GM18868 (cell line): ENCODE results near the gene CAMK1G.

Source experiments
- ATAC-seq: cut with Tn5 transposase; IDR thresholded peaks from one replicate; pipeline ENCODE4 v1.9.1; 2021; ENCODE audit warnings: mild to moderate bottlenecking, moderate library complexity; ENCODE audit not compliant: unreplicated experiment

The CAMK1G gene

DNA sequence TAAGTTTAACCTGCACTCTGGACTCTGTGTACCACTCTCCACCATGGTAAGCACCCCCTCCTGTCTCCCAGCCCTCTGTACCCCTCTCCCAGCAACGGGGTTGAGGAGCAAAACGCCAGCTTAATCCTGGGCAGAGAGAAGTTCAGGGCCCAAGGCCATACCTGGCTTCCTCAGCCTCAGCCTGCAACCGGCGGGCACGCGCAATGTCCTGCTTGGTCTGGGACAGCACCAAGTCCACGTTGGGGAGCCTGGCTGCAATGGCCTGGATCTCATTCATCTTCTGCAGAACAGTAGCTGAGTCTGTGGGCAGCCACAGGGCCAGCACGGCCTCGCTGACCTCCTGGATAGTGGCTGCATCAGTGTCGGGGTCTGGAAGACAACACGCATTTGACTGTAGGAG is 34.8 kb downstream of the CAMK1G start:
- no peak for ATAC-seq

DNA sequence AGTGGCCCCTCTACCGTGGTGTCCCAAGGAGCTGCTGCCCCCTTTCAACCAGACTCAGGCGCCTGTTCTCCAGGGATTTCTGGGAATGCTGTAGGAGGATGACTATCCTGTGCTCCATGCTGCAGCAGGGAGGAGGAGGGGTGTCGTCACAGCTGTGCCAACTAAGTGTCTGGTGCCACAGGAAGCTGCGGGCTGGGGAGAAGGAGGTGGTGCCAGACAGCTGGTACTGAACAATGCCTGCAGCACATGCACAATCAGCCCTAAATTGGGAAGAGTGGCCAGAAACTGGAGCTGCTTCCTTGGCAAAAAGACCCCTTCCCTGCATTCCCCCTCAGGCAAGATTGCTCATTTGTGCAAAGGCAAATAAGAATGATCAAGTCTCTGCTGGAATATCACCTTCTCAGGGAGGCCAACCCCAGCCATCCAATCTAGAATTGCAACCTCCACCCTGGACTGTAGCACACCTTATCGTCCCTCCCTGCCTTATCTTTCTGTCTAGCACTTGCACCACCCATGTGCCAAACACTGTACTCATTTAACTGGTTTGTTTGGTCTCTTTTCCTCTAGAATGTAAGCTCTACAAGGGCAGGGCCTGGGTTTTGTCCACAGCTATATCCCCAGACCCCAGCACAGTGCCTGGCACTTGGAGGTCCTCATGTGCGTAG is 35.4 kb downstream of the CAMK1G start:
- no peak for ATAC-seq

DNA sequence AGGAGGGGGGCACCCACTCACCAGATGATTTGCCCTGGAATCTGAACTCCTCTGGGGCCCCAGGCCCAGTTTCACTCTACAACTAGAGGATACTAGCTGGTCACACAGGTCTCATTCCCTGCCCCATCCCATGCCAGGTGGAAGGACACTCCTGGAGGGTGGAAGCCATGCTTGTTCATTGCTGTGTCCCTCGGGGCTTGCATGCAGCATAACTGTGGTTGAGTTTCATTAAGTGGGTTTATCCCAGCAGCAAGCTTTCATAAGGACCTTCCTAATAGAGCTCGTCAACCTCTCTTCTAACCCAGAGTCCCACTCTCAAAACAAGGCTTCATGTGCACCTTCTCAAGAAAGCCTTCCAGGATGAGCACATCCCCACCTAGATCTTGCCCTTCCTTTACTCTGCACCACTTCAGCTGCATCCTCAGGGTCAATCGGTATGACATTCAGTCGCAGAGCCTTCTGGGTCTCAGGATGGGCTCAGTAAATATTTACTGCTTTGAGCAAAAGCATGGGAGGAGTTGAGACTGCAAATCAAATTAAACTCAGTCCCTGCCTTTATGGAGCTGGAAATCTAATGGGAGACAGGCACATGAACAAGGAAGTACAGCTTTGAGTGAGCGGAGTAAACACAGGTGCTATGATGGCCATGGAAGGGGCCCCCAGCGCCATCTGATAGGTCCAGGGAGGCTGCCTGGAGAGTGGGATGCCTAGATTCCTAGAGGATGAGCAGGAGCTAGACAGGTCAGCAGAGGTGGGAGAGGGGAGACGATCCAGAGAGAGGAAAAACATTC is 36.4 kb downstream of the CAMK1G start:
- ATAC-seq: no peak

GRCh38 chr1:209620487-209620884 is 37.0 kb downstream of the CAMK1G start:
- ATAC-seq: no peak

- ATAC-seq: no peak
Measured at GRCh38 chr1:209621286-209621685, 37.8 kb downstream of the CAMK1G start.

GRCh38 chr1:209621741-209622655 is 38.5 kb downstream of the CAMK1G start:
- ATAC-seq: no peak

- no peak for ATAC-seq
Measured at GRCh38 chr1:209622841-209623829, 39.6 kb downstream of the CAMK1G start.

DNA sequence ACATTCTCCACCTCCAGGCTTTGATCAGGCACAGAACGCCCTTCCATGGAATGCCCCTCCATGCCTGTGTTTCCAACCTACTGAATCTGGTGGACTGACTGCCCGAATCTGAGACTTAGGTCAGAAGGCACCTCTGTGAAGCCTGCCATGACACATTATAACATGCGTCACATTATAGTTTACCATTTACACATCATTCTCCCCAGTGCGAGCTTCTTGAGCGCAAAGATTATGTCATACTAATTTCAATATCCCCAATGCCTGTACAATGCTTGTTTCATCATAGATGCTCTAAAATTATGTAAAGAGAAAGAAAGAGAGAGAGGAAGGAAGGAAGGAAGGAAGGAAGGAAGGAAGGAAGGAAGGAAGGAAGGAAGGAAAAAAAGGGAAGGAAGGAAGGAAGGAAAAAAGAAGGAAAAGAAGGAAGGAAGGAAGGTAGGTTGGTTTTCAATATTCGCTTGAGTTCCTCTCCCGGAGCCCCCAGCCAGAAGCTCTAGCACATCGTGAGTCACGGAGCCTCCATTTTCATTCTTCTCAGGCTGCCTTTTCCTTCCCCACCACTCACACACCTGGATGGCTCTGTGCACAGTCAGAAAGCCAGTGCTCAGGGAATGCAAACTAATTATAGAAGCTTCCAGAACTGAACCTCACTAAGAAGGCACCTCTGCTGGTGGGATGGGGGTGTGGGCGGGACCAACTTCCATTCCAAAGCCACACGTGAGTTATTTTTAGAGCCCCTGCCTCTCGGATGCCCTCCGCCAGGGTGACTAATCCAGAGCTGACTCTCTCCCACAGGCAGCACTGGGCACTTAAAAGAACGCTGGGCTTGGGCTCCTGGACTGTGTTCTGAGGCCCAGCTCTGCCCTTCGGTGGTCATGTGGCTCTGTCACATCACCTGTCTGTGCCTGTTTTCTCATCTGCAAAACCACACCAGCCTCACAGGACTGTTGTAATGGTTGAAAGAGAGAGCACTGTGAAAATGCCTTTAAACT is 41.3 kb downstream of the CAMK1G start:
- ATAC-seq: no peak

GRCh38 chr1:209625791-209626285 is 42.3 kb downstream of the CAMK1G start:
- no peak for ATAC-seq

DNA sequence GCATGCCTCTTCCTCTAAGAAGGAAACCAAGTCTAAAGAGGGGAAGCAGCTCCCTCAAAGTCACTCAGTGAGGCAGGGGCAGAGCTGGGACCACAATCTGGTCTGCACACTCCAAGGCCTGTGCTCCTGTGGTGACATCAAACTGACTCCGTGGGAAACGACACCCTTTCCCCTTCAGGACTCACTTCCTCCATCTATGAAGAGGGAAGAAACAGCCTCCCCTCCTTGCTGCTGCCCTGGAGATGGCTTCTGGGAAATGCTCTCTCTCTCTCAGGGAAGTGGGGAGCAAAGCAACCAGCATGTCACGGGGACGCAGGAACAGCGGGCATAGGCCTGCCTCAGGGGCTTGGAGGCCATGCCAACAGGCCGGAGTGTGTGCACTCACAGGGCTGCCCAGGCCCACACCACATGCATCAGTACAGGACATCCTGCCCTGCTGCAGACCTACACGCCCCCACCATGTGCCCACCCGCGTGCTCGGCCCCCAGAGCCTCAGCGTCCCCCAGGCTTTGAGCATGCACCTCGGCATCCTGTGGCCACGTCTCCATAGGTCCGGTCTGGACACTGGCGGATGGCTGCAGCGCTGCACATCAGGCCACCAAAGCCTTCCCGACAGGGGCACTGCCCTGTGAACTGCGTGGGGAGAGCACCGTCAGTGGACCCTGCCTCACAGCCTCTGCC is 43.0 kb downstream of the CAMK1G start:
- ATAC-seq: no peak

- ATAC-seq: peak; percentile 8
Measured at GRCh38 chr1:209627027-209627731, 43.7 kb downstream of the CAMK1G start.

GRCh38 chr1:209627732-209628196 is 44.2 kb downstream of the CAMK1G start:
- peak; percentile 84 for ATAC-seq

DNA sequence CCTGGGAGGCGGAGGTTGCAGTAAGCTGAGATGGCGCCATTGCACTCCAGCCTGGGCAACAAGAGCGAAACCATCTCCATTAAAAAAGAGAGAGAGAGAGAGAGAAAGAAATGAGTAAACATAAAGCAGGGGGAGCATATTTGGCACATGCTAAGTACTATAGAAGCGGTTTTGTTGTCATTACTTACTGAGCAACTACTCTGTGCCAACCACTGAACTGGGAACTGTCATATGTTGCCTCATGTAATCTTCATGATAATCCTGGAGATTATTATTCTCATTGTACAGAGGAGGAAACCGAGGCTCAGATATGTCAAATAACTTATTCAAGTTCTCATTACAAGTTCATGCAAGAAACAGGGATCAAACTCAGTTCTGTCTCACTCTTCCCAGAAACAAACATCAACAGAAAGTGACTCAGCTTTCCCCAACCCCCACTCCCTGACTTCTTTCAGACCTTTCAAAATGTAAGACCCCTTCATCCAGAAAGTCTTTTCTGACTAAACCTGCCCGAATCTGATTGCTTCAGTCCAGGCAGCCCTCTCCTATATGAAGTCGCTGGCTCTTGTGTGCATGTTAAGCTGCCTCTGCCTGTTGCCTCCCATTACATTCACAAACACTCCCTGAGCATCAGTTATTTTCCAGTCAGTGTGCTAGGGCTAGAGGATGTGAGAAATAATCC is 45.2 kb downstream of the CAMK1G start:
- ATAC-seq: no peak

- ATAC-seq: no peak
Measured at GRCh38 chr1:209629621-209630382, 46.3 kb downstream of the CAMK1G start.

DNA sequence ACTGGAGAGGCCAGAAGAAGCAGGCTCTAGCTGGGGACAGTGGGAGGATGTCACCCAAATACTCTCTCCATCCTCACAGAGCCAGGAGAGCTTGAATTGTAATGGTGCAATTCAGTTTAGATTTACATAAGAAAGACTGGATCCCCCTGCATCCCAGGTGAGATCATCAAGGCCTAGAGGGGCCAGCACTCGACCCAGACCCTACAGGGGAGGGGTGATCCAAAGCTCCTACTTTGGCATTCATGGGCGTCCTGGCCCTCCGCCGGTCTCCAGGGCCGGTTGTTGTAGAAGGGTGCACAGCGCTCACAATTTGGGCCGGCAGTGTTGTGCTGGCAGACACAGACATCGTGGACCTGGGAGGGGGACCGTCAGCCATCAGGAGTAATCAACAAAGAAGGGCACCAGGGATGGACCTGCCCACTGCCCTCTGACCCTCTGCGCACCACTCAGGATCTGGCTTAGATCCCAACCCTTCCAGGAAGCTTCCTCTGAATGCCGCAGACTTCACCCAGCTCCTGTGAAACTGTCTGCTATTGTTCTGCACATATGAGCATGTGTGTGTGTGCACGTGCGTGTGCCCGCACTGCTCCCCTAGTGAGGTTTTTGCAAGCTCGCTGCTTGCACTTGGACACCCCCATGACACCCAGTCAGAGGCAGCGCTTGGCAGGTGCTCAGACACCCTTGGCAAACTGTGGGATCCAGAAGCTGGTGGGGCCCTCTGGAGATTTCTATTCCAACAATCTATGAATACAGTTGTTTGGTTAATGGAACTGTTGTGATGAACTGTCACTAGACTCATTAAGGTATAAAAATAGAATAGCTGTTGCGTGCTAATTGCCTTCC is 47.1 kb downstream of the CAMK1G start:
- no peak for ATAC-seq
